Cardiac muscle cell (in vitro differentiated cells and primary cell): ENCODE data around the gene MTFMT. TPM values are rescaled to one million over a fixed set of nuclear protein-coding genes. Genes with fewer than 3 reads are reported as not detected.

ENCODE experiments used
- DNase-seq, 2 donors: peaks; one replicate each; pipeline versions ENCODE4 v3.0.0 to v3.0.0-alpha.2; 2010 to 2017; ENCODE audit warnings: low read depth in 1 of 2, low spot score in 1 of 2
- H3K27ac ChIP-seq: fragments of 200-600 bp; sonication (generic); 2 replicates; pipeline ENCODE4 v1.5.1; 2016
- H3K27me3 ChIP-seq: fragments of 200-600 bp; sonication (generic); 2 replicates; pipeline ENCODE4 v1.6.0; 2016; ENCODE audit warnings: control low read depth
- H3K36me3 ChIP-seq: fragments of 200-600 bp; sonication (generic); 2 replicates; pipeline ENCODE4 v1.5.1; 2016; ENCODE audit warnings: control low read depth
- H3K4me1 ChIP-seq: fragments of 200-600 bp; sonication (generic); 2 replicates; pipeline ENCODE4 v1.8.1; 2017; ENCODE audit warnings: low read depth, mild to moderate bottlenecking, mixed run types
- H3K4me3 ChIP-seq: fragments of 200-600 bp; sonication (generic); 2 replicates; pipeline ENCODE4 v1.5.1; 2016; ENCODE audit warnings: mild to moderate bottlenecking
- H3K9me3 ChIP-seq: fragments of 200-600 bp; sonication (generic); 2 replicates; pipeline ENCODE4 v1.5.1; 2017; ENCODE audit warnings: low read depth, mild to moderate bottlenecking, control low read depth
- polyA plus RNA-seq: library from polyadenylated mRNA; unstranded; fragments of >200 nt; fragmentation: Nextera tagmentation; extraction: Ambion mirVana; gene quantifications from 2 replicates; pipeline ENCODE4 v1.2.1, GENCODE V29; 2016
- total RNA-seq: library from RNA; depleted of rRNA; stranded (reverse); fragments of >200 nt; gene quantifications from 2 replicates; pipeline ENCODE4 v1.2.3, GENCODE V29; 2016
- TF ChIP-seq, protein P1 (sequence below): IDR thresholded peaks from 2 replicates; pipeline ENCODE4 v1.5.1; 2012; ENCODE audit warnings: low read depth, mild to moderate bottlenecking, low read length

The MTFMT gene
- total and polyA plus RNA-seq, 2 experiments from 2014 or later: 26.6 to 53.5 TPM

DNA sequence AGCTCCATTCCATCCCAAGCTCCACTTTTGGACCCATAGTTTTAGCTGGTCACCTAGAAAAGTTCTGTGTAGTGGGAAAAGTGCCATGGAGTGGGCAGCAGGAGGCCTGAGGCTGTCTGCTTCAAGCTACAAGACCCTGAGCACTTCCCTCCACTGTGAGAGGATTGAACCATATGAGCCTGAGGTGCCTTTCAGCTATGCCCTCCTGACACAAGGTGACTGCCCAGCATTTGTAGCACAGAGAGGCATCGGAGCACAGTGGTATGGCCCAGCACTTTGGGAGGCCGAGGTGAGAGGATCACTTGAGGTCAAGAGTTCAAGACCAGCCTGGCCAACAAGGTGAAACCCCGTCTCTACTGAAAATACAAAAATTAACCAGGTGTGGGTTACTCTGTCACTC lies 43.2 kb upstream of the MTFMT start:
- TF ChIP-seq, protein P1, sequence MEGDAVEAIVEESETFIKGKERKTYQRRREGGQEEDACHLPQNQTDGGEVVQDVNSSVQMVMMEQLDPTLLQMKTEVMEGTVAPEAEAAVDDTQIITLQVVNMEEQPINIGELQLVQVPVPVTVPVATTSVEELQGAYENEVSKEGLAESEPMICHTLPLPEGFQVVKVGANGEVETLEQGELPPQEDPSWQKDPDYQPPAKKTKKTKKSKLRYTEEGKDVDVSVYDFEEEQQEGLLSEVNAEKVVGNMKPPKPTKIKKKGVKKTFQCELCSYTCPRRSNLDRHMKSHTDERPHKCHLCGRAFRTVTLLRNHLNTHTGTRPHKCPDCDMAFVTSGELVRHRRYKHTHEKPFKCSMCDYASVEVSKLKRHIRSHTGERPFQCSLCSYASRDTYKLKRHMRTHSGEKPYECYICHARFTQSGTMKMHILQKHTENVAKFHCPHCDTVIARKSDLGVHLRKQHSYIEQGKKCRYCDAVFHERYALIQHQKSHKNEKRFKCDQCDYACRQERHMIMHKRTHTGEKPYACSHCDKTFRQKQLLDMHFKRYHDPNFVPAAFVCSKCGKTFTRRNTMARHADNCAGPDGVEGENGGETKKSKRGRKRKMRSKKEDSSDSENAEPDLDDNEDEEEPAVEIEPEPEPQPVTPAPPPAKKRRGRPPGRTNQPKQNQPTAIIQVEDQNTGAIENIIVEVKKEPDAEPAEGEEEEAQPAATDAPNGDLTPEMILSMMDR: no peak

DNA sequence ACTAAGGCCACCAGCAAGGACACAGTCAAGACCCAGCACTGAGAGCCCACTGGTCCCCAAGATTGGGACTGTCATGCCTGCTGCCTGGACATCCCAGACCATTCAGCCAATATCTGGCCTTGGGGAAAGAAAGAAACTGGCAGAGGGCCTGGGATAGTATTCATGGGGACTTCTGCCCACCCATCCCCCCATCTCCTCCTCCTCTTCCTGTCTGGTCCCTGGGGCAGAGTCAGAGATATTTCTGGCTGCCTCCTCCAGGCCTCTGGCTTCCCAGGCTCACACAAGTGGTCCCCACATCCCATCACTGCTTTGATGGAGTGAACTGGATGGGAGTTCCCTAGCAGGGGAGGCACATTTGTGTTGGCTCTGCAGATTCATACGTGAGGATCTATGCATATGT lies 42.6 kb upstream of the MTFMT start:
- Histone ChIP-seq H3K4me1 (peaks cover 34% of the 10 kb centered on the region), H3K9me3 (no peaks in the 10 kb centered on the region), H3K27me3 (no peaks in the 10 kb centered on the region), H3K27ac (no peak overlapping the region), H3K36me3 (no peaks in the 10 kb centered on the region), H3K4me3 (no peak overlapping the region)
- peak in 1 of 2 donors; percentile 81 for DNase-seq
- TF ChIP-seq, protein P1: no peak

More for the DNA sequence above, 43.2 kb upstream of the MTFMT start:
- Histone ChIP-seq H3K27me3 (no peaks in the 10 kb centered on the region), H3K27ac (no peak overlapping the region), H3K36me3 (no peaks in the 10 kb centered on the region), H3K4me3 (no peak overlapping the region), H3K4me1 (peaks cover 34% of the 10 kb centered on the region), H3K9me3 (no peaks in the 10 kb centered on the region)
- no peak for DNase-seq

DNA sequence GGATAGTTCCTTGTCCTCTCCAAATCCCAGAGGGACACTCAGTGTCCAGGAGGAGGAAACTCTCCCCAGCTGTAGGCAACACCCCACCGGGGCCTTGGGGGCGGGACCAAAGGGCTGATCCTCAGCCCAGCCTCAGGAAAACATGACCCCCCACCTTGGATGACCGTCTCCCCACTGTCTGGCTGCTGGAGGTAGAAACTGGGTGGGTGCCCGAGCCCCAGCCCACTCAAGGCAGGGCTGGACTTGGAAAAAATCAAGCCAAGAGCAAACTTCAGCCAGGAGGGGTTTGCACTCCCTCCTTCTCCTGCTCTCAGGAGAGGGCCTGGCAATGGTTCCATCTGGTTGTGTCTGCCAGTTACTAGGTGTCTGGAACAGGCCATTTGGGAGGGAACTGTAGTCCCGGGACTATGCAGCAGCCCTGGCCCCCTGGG lies 42.0 kb upstream of the MTFMT start:
- no peak overlapping the region for H3K27ac ChIP-seq
- no peak overlapping the region for H3K4me3 ChIP-seq
- H3K9me3 ChIP-seq: no peaks in the 10 kb centered on the region
- TF ChIP-seq, protein P1: no peak
- no peaks in the 10 kb centered on the region for H3K36me3 ChIP-seq
- no peaks in the 10 kb centered on the region for H3K27me3 ChIP-seq
- peaks cover 34% of the 10 kb centered on the region for H3K4me1 ChIP-seq
- DNase-seq: peak in 1 of 2 donors; percentile 74

DNA sequence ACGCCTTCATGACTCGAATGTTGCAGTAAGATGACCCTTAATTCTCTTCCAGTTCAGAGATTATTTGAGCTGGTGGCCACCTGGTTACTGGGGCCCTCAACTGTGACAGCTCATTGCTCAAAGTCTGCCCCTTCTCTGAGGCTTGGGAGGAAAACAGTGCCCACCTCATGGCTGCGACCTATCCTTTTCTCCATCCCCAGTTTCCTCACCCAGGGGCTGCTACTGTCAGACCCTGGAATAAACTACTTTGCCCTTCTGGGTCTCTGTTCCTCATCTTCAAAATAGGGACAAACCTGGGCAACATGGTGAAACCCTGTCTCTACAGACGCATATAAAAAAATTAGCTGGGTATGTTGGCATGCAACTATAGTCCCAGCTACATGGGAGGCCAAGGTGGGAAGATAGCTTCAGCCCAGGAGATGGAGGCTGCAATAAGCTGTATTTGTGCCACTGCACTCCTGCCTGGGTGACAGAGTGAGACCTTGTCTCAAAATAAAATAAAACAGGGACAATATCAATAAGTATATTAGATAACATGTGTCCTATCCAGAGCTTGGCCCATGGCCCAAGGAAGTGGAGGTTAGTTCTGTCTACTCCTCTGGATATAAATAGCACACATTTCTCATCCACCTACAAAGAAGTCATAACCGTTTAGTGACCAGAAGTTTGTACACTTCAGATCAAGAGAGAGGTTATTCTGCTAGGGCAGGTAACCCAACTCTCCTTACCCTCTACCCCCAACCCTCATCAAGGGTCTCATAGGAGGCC lies 40.5 kb upstream of the MTFMT start:
- Histone ChIP-seq H3K9me3 (no peaks in the 10 kb centered on the region), H3K27ac (no peak overlapping the region), H3K4me1 (peaks cover 41% of the 10 kb centered on the region), H3K27me3 (no peaks in the 10 kb centered on the region), H3K4me3 (no peak overlapping the region), H3K36me3 (no peaks in the 10 kb centered on the region)
- TF ChIP-seq, protein P1: no peak
- no peak for DNase-seq

DNA sequence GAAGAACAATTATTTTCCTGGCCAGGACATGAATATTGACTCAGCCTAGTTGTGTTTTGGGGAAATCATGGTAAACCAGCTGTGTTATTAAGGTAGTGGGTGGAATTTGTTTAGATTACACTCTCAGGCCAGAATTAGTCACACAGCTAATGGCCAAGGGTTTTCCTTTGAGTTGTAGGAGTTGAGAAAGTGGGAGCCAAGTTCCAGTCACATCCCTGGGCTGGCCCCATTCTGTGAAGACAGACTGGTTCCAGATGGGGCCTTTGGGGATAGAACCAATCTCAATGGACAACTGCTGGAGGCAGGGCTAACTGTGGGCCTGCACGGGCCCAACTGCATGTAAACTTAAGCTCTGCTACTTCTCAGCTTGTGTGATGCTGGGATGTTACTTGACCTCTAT lies 39.7 kb upstream of the MTFMT start:
- peak in 1 of 2 donors; percentile 94 for DNase-seq
- TF ChIP-seq, protein P1: no peak
- Histone ChIP-seq H3K4me3 (no peak overlapping the region), H3K9me3 (no peaks in the 10 kb centered on the region), H3K36me3 (no peaks in the 10 kb centered on the region), H3K4me1 (peaks cover 42% of the 10 kb centered on the region), H3K27me3 (no peaks in the 10 kb centered on the region), H3K27ac (no peak overlapping the region)
